Osteoblast (primary cell): ENCODE measurements around the gene MYT1. TPM values are rescaled to one million over a fixed set of nuclear protein-coding genes. Genes with fewer than 3 reads are reported as not detected.

Experiments used
- DNase-seq: peaks from one replicate; pipeline ENCODE4 v3.0.0; 2011; ENCODE audit warnings: low spot score, mixed read lengths; ENCODE audit not compliant: insufficient read length; ENCODE audit errors: missing footprints
- H2AFZ ChIP-seq: 2 replicates; pipeline ENCODE4 v1.6.0; 2011; ENCODE audit warnings: mild to moderate bottlenecking, low read length
- H3K27ac ChIP-seq: 2 replicates; pipeline ENCODE4 v1.5.1; 2011; ENCODE audit warnings: mild to moderate bottlenecking, low read depth, low read length, moderate library complexity
- H3K27me3 ChIP-seq: 2 replicates; pipeline ENCODE4 v1.6.0; 2012; ENCODE audit warnings: mild to moderate bottlenecking, control low read depth, inconsistent platforms, low read length, moderate library complexity; ENCODE audit not compliant: insufficient read depth
- H3K36me3 ChIP-seq: 2 replicates; pipeline ENCODE4 v1.5.1; 2011; ENCODE audit warnings: mild to moderate bottlenecking, low read length, control low read depth, moderate library complexity; ENCODE audit not compliant: insufficient read depth
- H3K4me1 ChIP-seq: 2 replicates; pipeline ENCODE4 v1.5.1; 2011; ENCODE audit warnings: mild to moderate bottlenecking, low read length, control low read depth, moderate library complexity; ENCODE audit not compliant: insufficient read depth
- H3K4me2 ChIP-seq: 2 replicates; pipeline ENCODE4 v1.6.0; 2011; ENCODE audit warnings: mild to moderate bottlenecking, low read length; ENCODE audit not compliant: insufficient read depth
- H3K4me3 ChIP-seq: fragments of 200-600 bp; sonication (generic); 3 replicates; pipeline ENCODE4 v1.5.1; 2012; ENCODE audit warnings: mild to moderate bottlenecking, low read length, inconsistent platforms; ENCODE audit not compliant: insufficient read depth
- H3K79me2 ChIP-seq: 2 replicates; pipeline ENCODE4 v1.6.0; 2012; ENCODE audit warnings: mild to moderate bottlenecking, low read length, control low read depth, inconsistent platforms; ENCODE audit not compliant: insufficient read depth
- H3K9me3 ChIP-seq: 2 replicates; pipeline ENCODE4 v1.5.1; 2011; ENCODE audit warnings: low read depth, low read length, control low read depth
- H4K20me1 ChIP-seq: 2 replicates; pipeline ENCODE4 v1.6.0; 2012; ENCODE audit warnings: mild to moderate bottlenecking, low read length, control low read depth; ENCODE audit not compliant: insufficient read depth
- CTCF ChIP-seq: IDR thresholded peaks from 2 replicates; pipeline ENCODE4 v1.5.1; 2011; ENCODE audit warnings: mild to moderate bottlenecking, low read depth, low read length, moderate library complexity; ENCODE audit errors: extremely low read depth
- total RNA-seq: library from RNA; depleted of rRNA; stranded (reverse); fragments of >200 nt; gene quantifications from 2 replicates; pipeline ENCODE4 v1.2.3, GENCODE V29; 2012

MYT1 gene
- total RNA-seq, 1 donor = not detected

- Histone ChIP-seq H3K4me2 (peak overlapping the region; percentile 79), H3K36me3 (no peaks in the 10 kb centered on the region), H2AFZ (peak overlapping the region; percentile 86), H3K27me3 (no peaks in the 10 kb centered on the region), H3K27ac (peak overlapping the region; percentile 0), H3K4me3 (peak overlapping the region; percentile 85), H4K20me1 (no peaks in the 10 kb centered on the region), H3K79me2 (peaks cover 36% of the 10 kb centered on the region), H3K9me3 (no peaks in the 10 kb centered on the region), H3K4me1 (peaks cover 16% of the 10 kb centered on the region)
- peak; percentile 81 for DNase-seq
- TF ChIP-seq CTCF = no peak
These were observed 92.2 kb downstream of the MYT1 start for GRCh38 chr20:64256282-64256935.

- H3K4me2 ChIP-seq = peak overlapping the region; percentile 79
- H3K9me3 ChIP-seq = no peaks in the 10 kb centered on the region
- no peaks in the 10 kb centered on the region for H3K27me3 ChIP-seq
- peaks cover 16% of the 10 kb centered on the region for H3K4me1 ChIP-seq
- DNase-seq = no peak
- H2AFZ ChIP-seq = no peak overlapping the region
- H4K20me1 ChIP-seq = no peaks in the 10 kb centered on the region
- no peak overlapping the region for H3K4me3 ChIP-seq
- no peaks in the 10 kb centered on the region for H3K36me3 ChIP-seq
- TF ChIP-seq CTCF = no peak
- no peak overlapping the region for H3K27ac ChIP-seq
- peaks cover 36% of the 10 kb centered on the region for H3K79me2 ChIP-seq
These were observed 93.0 kb downstream of the MYT1 start for GRCh38 chr20:64257107-64257757.

- Histone ChIP-seq H3K9me3 (no peaks in the 10 kb centered on the region), H2AFZ (no peak overlapping the region), H4K20me1 (no peaks in the 10 kb centered on the region), H3K27ac (no peak overlapping the region), H3K27me3 (no peaks in the 10 kb centered on the region), H3K36me3 (no peaks in the 10 kb centered on the region), H3K4me3 (no peak overlapping the region), H3K79me2 (peaks cover 39% of the 10 kb centered on the region), H3K4me2 (no peak overlapping the region), H3K4me1 (peaks cover 16% of the 10 kb centered on the region)
- no peak for TF ChIP-seq CTCF
- DNase-seq = no peak
These were observed 94.0 kb downstream of the MYT1 start for GRCh38 chr20:64258071-64258823.

- H3K27ac ChIP-seq = no peak overlapping the region
- no peaks in the 10 kb centered on the region for H3K9me3 ChIP-seq
- no peak for TF ChIP-seq CTCF
- H3K27me3 ChIP-seq = no peaks in the 10 kb centered on the region
- no peak overlapping the region for H3K4me2 ChIP-seq
- no peak for DNase-seq
- H3K4me3 ChIP-seq = no peak overlapping the region
- no peaks in the 10 kb centered on the region for H3K36me3 ChIP-seq
- no peak overlapping the region for H2AFZ ChIP-seq
- peaks cover 3% of the 10 kb centered on the region for H4K20me1 ChIP-seq
- peaks cover 39% of the 10 kb centered on the region for H3K79me2 ChIP-seq
- H3K4me1 ChIP-seq = peaks cover 16% of the 10 kb centered on the region
These were observed 96.0 kb downstream of the MYT1 start for GRCh38 chr20:64260239-64260638.
